ENCODE results near the gene STAG1.
"Not testable (repeated sequence)": the region's sequence is repeated elsewhere in the genome, so short reads cannot be mapped to it uniquely, and the experiment has no call there.

STAG1 gene

GRCh38 chr3:136772709-136773108, 20.5 kb upstream of the STAG1 start:
- no peak for FAIRE-seq

GRCh38 chr3:136758160-136759102, 6.3 kb upstream of the STAG1 start:
- not testable (repeated sequence) for FAIRE-seq; DNase-seq (ENCODE audit: insufficient read length, low spot score)

More at GRCh38 chr3:136772709-136773108, 20.5 kb upstream of the STAG1 start:
- TF ChIP-seq SPI1 (IDR thresholded peaks at IDR 0.05; ENCODE audit: low read depth, low read length): no peak
- TF ChIP-seq PAX5 (IDR thresholded peaks at IDR 0.05; ENCODE audit: insufficient read depth, low read length, severe bottlenecking): no peak
- no peak for TF ChIP-seq POLR2AphosphoS5 (IDR thresholded peaks at IDR 0.05; ENCODE audit: low read depth, low read length)
- no peak for TF ChIP-seq TAF1 (IDR thresholded peaks at IDR 0.05; ENCODE audit: low read depth, low read length)
- TF ChIP-seq POU2F2 (IDR thresholded peaks at IDR 0.05; ENCODE audit: low read depth, low read length): no peak
- no peak for TF ChIP-seq POLR2A (IDR thresholded peaks at IDR 0.05; ENCODE audit: low read depth, low read length)
- no peak for DNase-seq (ENCODE audit: insufficient read length, low spot score)

- FAIRE-seq (peak; percentile 13), DNase-seq (ENCODE audit: insufficient read length, low spot score) (no peak)
- TF ChIP-seq POU2F2 (IDR thresholded peaks at IDR 0.05; ENCODE audit: low read depth, low read length) (no peak), TAF1 (IDR thresholded peaks at IDR 0.05; ENCODE audit: low read depth, low read length) (no peak), PAX5 (IDR thresholded peaks at IDR 0.05; ENCODE audit: insufficient read depth, low read length, severe bottlenecking) (no peak), SPI1 (IDR thresholded peaks at IDR 0.05; ENCODE audit: low read depth, low read length) (no peak), POLR2AphosphoS5 (IDR thresholded peaks at IDR 0.05; ENCODE audit: low read depth, low read length) (no peak), POLR2A (IDR thresholded peaks at IDR 0.05; ENCODE audit: low read depth, low read length) (no peak)
These were observed 3.0 kb upstream of the STAG1 start for GRCh38 chr3:136755192-136755591.

GRCh38 chr3:136753326-136753939, 1.3 kb upstream of the STAG1 start:
- DNase-seq (ENCODE audit: insufficient read length, low spot score) (no peak), FAIRE-seq (no peak)
- no peak for TF ChIP-seq POLR2A (IDR thresholded peaks at IDR 0.05; ENCODE audit: low read depth, low read length)
- no peak for TF ChIP-seq PAX5 (IDR thresholded peaks at IDR 0.05; ENCODE audit: insufficient read depth, low read length, severe bottlenecking)
- TF ChIP-seq TAF1 (IDR thresholded peaks at IDR 0.05; ENCODE audit: low read depth, low read length): no peak
- TF ChIP-seq SPI1 (IDR thresholded peaks at IDR 0.05; ENCODE audit: low read depth, low read length): no peak
- TF ChIP-seq POU2F2 (IDR thresholded peaks at IDR 0.05; ENCODE audit: low read depth, low read length): no peak
- TF ChIP-seq POLR2AphosphoS5 (IDR thresholded peaks at IDR 0.05; ENCODE audit: low read depth, low read length): no peak

- FAIRE-seq (peak; percentile 97), DNase-seq (ENCODE audit: insufficient read length, low spot score) (peak; percentile 76)
- TF ChIP-seq POLR2A (IDR thresholded peaks at IDR 0.05; ENCODE audit: low read depth, low read length): peak; percentile 79; the same call in 1 of the 2 replicates
- peak; percentile 50; the same call in 1 of the 2 replicates for TF ChIP-seq TAF1 (IDR thresholded peaks at IDR 0.05; ENCODE audit: low read depth, low read length)
- peak; percentile 78 for TF ChIP-seq POLR2AphosphoS5 (IDR thresholded peaks at IDR 0.05; ENCODE audit: low read depth, low read length)
- TF ChIP-seq SPI1 (IDR thresholded peaks at IDR 0.05; ENCODE audit: low read depth, low read length): no peak
- TF ChIP-seq PAX5 (IDR thresholded peaks at IDR 0.05; ENCODE audit: insufficient read depth, low read length, severe bottlenecking): peak; percentile 8
- peak; percentile 92 for TF ChIP-seq POU2F2 (IDR thresholded peaks at IDR 0.05; ENCODE audit: low read depth, low read length)
These were observed 496 bp upstream of the STAG1 start for GRCh38 chr3:136752422-136753325.

- TF ChIP-seq POU2F2 (IDR thresholded peaks at IDR 0.05; ENCODE audit: low read depth, low read length) (no peak), SPI1 (IDR thresholded peaks at IDR 0.05; ENCODE audit: low read depth, low read length) (no peak), PAX5 (IDR thresholded peaks at IDR 0.05; ENCODE audit: insufficient read depth, low read length, severe bottlenecking) (no peak), POLR2AphosphoS5 (IDR thresholded peaks at IDR 0.05; ENCODE audit: low read depth, low read length) (0 out of 2 replicates have a peak, but pooled peaks have one; percentile 27), TAF1 (IDR thresholded peaks at IDR 0.05; ENCODE audit: low read depth, low read length) (peak; percentile 44), POLR2A (IDR thresholded peaks at IDR 0.05; ENCODE audit: low read depth, low read length) (peak; percentile 15; the same call in 1 of the 2 replicates)
- DNase-seq (ENCODE audit: insufficient read length, low spot score) (peak; percentile 25), FAIRE-seq (no peak)
These were observed 634 bp downstream of the STAG1 start for GRCh38 chr3:136751316-136752171.

- DNase-seq (ENCODE audit: insufficient read length, low spot score) (no peak), FAIRE-seq (no peak)
- no peak for TF ChIP-seq TAF1 (IDR thresholded peaks at IDR 0.05; ENCODE audit: low read depth, low read length)
- no peak for TF ChIP-seq POLR2AphosphoS5 (IDR thresholded peaks at IDR 0.05; ENCODE audit: low read depth, low read length)
- TF ChIP-seq POU2F2 (IDR thresholded peaks at IDR 0.05; ENCODE audit: low read depth, low read length): no peak
- TF ChIP-seq SPI1 (IDR thresholded peaks at IDR 0.05; ENCODE audit: low read depth, low read length): no peak
- TF ChIP-seq PAX5 (IDR thresholded peaks at IDR 0.05; ENCODE audit: insufficient read depth, low read length, severe bottlenecking): no peak
- no peak for TF ChIP-seq POLR2A (IDR thresholded peaks at IDR 0.05; ENCODE audit: low read depth, low read length)
These were observed 1.3 kb downstream of the STAG1 start for GRCh38 chr3:136750897-136751315.

All from GM12891 (cell line).